Prostate gland (tissue), 2 donors: ENCODE data around the gene PDE4D. TPM values are rescaled to one million over a fixed set of nuclear protein-coding genes. Genes with fewer than 3 reads are reported as not detected.
A peak's percentile ranks its signal among the peaks of the same experiment; 100 is the strongest.

ENCODE experiments used
- DNase-seq: peaks from one replicate; pipeline ENCODE4 v3.0.0-alpha.2; 2019; ENCODE audit warnings: low spot score
- H3K27ac ChIP-seq, 2 donors: fragments of 200-600 bp; sonication (generic); 2 replicates each; pipeline ENCODE4 v1.5.1; 2017 to 2019
- H3K27me3 ChIP-seq: fragments of 200-600 bp; sonication (generic); replicated peaks from 2 replicates; pipeline ENCODE4 v1.5.1; 2019; ENCODE audit not compliant: insufficient read depth
- H3K36me3 ChIP-seq, 2 donors: fragments of 200-600 bp; sonication (generic); 1 replicate in 1 of 2; 2 replicates in 1 of 2; pipeline versions ENCODE4 v1.5.1 to v1.8.1; 2017 to 2019
- H3K4me1 ChIP-seq: fragments of 200-600 bp; sonication (generic); replicated peaks from 2 replicates; pipeline ENCODE4 v1.5.1; 2019
- H3K4me3 ChIP-seq, 2 donors: fragments of 200-600 bp; sonication (generic); 2 replicates each; pipeline ENCODE4 v1.5.1; 2017 to 2019
- H3K9me3 ChIP-seq: fragments of 200-600 bp; sonication (generic); 2 replicates; pipeline ENCODE4 v1.5.1; 2017
- POLR2A ChIP-seq: fragments of 450-650 bp; IDR thresholded peaks from one replicate; pipeline ENCODE4 v1.6.1; 2016; ENCODE audit warnings: antibody characterized with exemption, mild to moderate bottlenecking
- POLR2AphosphoS5 ChIP-seq: sonication (generic); formaldehyde crosslinking; IDR thresholded peaks from one replicate; pipeline ENCODE4 v1.6.1; 2017; ENCODE audit warnings: antibody characterized with exemption
- WGBS: methylation state at CpG from one replicate; pipeline ENCODE4 v1.1.5; 2018; 5-methylcytosine and 5-hydroxymethylcytosine counted together
- intact Hi-C: fragments of 100-400 bp; cut with DNase I; formaldehyde crosslinking; loops from one replicate; pipeline ENCODE4 v1.14.2; 2022
- total RNA-seq, 2 donors: library from RNA; depleted of rRNA; stranded (reverse); fragments of >200 nt; gene quantifications; one replicate each; pipeline ENCODE4 v1.1.0, GENCODE V29; 2016
- TF ChIP-seq, protein P1 (sequence below), 4 experiments: fragments of 200-600 bp in 2 of 4; fragments of 450-650 bp in 2 of 4; sonication (generic) in 2 of 4; IDR thresholded peaks; 1 replicate in 3 of 4; 2 replicates in 1 of 4; pipeline ENCODE4 v1.5.1; 2016 to 2019; ENCODE audit warnings: antibody characterized with exemption in 4 of 4, mild to moderate bottlenecking in 2 of 4, moderate library complexity in 2 of 4

PDE4D gene
- total RNA-seq, 2 donors from 2014 or later: 64.2 to 75.6 TPM

- H3K4me3 ChIP-seq: peak overlapping the region; percentile 3 to 5
- peak; percentile 27 for DNase-seq
- H3K27me3 ChIP-seq: no peaks in the 10 kb centered on the region
- TF ChIP-seq POLR2AphosphoS5 (peak; percentile 77), POLR2A (no peak)
- TF ChIP-seq, protein P1, sequence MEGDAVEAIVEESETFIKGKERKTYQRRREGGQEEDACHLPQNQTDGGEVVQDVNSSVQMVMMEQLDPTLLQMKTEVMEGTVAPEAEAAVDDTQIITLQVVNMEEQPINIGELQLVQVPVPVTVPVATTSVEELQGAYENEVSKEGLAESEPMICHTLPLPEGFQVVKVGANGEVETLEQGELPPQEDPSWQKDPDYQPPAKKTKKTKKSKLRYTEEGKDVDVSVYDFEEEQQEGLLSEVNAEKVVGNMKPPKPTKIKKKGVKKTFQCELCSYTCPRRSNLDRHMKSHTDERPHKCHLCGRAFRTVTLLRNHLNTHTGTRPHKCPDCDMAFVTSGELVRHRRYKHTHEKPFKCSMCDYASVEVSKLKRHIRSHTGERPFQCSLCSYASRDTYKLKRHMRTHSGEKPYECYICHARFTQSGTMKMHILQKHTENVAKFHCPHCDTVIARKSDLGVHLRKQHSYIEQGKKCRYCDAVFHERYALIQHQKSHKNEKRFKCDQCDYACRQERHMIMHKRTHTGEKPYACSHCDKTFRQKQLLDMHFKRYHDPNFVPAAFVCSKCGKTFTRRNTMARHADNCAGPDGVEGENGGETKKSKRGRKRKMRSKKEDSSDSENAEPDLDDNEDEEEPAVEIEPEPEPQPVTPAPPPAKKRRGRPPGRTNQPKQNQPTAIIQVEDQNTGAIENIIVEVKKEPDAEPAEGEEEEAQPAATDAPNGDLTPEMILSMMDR (IDR thresholded peaks at IDR 0.05): no peak
- no peaks in the 10 kb centered on the region for H3K36me3 ChIP-seq
- intact Hi-C loops: loop anchor here (10.0 kb wide), 2 partner anchors 286 to 906 kb away; no protein-coding TSS in a partner anchor
- H3K27ac ChIP-seq: peak overlapping the region; percentile 26 to 62
- no peaks in the 10 kb centered on the region for H3K4me1 ChIP-seq
- WGBS: 11% methylated on average over 9 of the region's 9 CpGs
- no peaks in the 10 kb centered on the region for H3K9me3 ChIP-seq
Measured at GRCh38 chr5:59790776-59791475, 102.6 kb downstream of the PDE4D start.

DNA sequence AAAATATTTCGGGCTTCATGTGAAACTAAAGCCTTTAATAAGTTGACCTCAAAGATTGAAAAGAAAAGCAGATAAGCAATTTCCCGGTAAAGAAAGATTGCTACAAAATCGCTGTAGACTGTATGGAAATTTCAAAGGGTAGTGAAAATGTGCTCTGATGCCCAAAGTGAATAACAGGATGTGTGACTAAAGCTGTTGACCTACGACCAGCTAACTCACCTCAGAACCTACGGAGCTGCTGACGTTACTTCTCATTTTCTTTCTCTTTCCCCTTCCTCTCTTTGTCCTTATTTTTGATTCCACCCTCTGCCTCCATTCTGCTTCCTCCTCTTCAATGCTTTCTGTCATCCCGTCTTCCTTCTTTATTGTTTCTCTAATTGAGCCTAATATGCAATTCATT is 103.2 kb downstream of the PDE4D start:
- H3K36me3 ChIP-seq: no peaks in the 10 kb centered on the region
- H3K27me3 ChIP-seq: no peaks in the 10 kb centered on the region
- intact Hi-C loops: loop anchor here (10.0 kb wide), 2 partner anchors 286 to 906 kb away; no protein-coding TSS in a partner anchor
- H3K27ac ChIP-seq: peak overlapping the region; percentile 26 to 62
- peak overlapping the region; percentile 3 to 5 for H3K4me3 ChIP-seq
- WGBS: 63% methylated on average over 7 of the region's 7 CpGs
- no peak for TF ChIP-seq POLR2A
- TF ChIP-seq, protein P1 (IDR thresholded peaks at IDR 0.05): no peak
- TF ChIP-seq POLR2AphosphoS5: no peak
- DNase-seq: no peak
- no peaks in the 10 kb centered on the region for H3K4me1 ChIP-seq
- H3K9me3 ChIP-seq: no peaks in the 10 kb centered on the region

GRCh38 chr5:59789894-59790293 is 103.6 kb downstream of the PDE4D start:
- TF ChIP-seq, protein P1 (IDR thresholded peaks at IDR 0.05): no peak
- TF ChIP-seq POLR2AphosphoS5: no peak
- no peak for TF ChIP-seq POLR2A
- Histone ChIP-seq H3K36me3 (no peaks in the 10 kb centered on the region), H3K9me3 (no peaks in the 10 kb centered on the region), H3K4me1 (no peaks in the 10 kb centered on the region), H3K27ac (peak overlapping the region in 1 of 2 donors; percentile 26), H3K4me3 (no peak overlapping the region), H3K27me3 (no peaks in the 10 kb centered on the region)
- no peak for DNase-seq
- WGBS: 49% methylated on average over 2 of the region's 2 CpGs
- intact Hi-C loops: loop anchor here (10.0 kb wide), 2 partner anchors 285 to 905 kb away; no protein-coding TSS in a partner anchor

DNA sequence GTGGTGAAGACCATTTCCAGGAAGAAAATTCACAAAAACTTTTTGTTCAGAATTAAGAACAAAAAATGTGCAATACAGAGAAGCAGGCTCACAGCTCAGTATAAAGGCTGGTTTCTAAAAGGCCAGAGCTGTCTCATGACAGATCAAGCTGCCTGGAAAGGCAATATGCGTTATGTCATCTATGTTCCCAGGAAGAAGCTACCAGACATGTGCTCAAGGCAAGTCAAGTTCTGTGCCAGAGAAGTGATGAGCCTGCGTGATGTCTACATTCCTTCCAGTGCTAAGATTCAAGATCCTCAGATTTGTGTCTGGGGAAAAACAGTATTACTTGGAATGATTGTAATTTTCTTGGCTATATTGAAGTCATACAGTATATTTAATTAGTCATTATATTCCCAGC is 104.3 kb downstream of the PDE4D start:
- DNase-seq: no peak
- no peaks in the 10 kb centered on the region for H3K36me3 ChIP-seq
- intact Hi-C loops: no loop called here
- no peak overlapping the region for H3K4me3 ChIP-seq
- H3K27me3 ChIP-seq: no peaks in the 10 kb centered on the region
- TF ChIP-seq, protein P1 (IDR thresholded peaks at IDR 0.05): no peak
- no peak for TF ChIP-seq POLR2A
- no peak for TF ChIP-seq POLR2AphosphoS5
- no peaks in the 10 kb centered on the region for H3K9me3 ChIP-seq
- H3K4me1 ChIP-seq: no peaks in the 10 kb centered on the region
- whole genome bisulfite sequencing: 76% methylated on average over 2 of the region's 2 CpGs
- no peak overlapping the region for H3K27ac ChIP-seq

DNA sequence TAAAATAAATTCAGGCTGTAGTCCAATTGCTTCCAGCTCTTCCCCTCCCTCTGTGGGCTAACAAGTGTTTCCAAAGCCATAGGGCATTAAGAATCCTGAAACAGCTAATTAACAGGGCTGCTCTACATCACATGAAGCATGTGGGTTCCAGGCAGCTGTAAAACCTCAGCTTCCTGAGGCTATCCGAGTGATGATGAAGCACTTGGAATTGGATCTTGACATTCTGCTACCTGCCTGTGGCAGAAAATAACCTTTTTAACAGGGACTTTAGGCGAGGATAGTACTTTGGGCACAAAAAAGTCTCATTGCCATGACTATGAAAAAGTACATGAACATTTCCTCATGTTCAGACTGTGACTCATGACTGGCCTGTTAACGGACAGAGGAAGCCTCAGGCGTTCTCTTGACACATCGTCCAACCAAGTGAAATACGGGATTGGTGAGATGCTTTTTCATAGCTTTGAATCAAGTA is 107.2 kb downstream of the PDE4D start:
- Histone ChIP-seq H3K4me3 (no peak overlapping the region), H3K27me3 (no peaks in the 10 kb centered on the region), H3K9me3 (no peaks in the 10 kb centered on the region), H3K36me3 (no peaks in the 10 kb centered on the region), H3K4me1 (no peaks in the 10 kb centered on the region), H3K27ac (no peak overlapping the region)
- DNase-seq: no peak
- intact Hi-C loops: no loop called here
- WGBS: 62% methylated on average over 6 of the region's 6 CpGs
- TF ChIP-seq, protein P1 (IDR thresholded peaks at IDR 0.05): no peak
- TF ChIP-seq POLR2AphosphoS5: no peak
- TF ChIP-seq POLR2A: no peak
